Renal cortex interstitium (tissue), 11 donors: Measurements from ENCODE around the gene RETREG1. TPM values are rescaled to one million over a fixed set of nuclear protein-coding genes. Genes with fewer than 3 reads are reported as not detected.

Experiments
- DNase-seq, 11 donors: peaks; one replicate each; pipeline ENCODE4 v3.0.0-alpha.2; 2013; ENCODE audit warnings: low read depth in 9 of 11, low spot score in 4 of 11; ENCODE audit errors: extremely low read depth in 1 of 11
- polyA plus RNA-seq, 3 donors: library from polyadenylated mRNA; unstranded; fragments of 120-200 nt; gene quantifications; one replicate each; pipeline ENCODE4 v1.2.1, GENCODE V29; 2013; ENCODE audit not compliant: insufficient read length in 3 of 3

RETREG1 gene
- polyA plus RNA-seq, 3 donors, result 33.4 to 50.5 (median 39.0) TPM

- no peak for DNase-seq
Measured at GRCh38 chr5:16518606-16519005, 98.2 kb downstream of the RETREG1 start.

DNA sequence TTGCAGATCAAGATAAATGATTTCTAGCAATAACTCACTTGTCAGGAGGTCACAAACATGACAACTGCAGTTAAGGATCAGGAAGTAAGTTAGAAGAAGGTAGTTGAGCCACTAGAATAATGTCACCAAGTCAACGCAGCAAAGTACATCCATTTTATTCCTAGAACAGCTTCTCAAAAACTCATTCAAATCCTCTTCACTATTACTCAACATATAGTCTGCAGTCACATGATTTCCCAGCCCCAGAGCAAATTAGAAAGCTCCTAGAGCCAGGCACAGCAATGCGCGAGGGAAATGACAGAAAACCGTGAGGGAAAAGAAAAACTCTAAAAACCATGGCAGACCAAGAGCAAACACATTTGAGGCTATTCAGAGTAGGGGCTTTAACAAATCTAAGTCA, 101.3 kb downstream of the RETREG1 start:
- no peak for DNase-seq

- DNase-seq, result no peak
Measured at GRCh38 chr5:16510098-16510497, 106.7 kb downstream of the RETREG1 start.

GRCh38 chr5:16508730-16509531, 107.9 kb downstream of the RETREG1 start:
- DNase-seq, result peak in 1 of 11 donors; percentile 18

DNA sequence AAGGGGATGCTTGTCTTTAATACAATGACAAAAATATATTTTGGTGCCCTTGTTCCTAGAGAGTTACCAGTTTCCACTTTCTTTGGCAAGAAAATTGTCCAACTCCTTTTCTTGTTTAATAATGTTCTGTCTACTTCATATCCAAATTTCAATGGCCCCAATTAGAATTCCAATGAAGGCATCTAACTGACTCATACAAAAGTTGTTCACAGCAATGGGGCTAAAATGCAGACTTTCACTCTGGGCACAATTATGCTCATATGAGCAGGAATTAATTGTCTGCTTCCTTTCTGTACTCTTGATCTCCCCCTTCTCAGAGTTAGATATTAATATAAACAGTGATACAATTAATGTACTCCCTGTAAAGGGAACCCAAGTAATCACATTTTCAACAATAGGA, 109.1 kb downstream of the RETREG1 start:
- DNase-seq, result no peak

DNA sequence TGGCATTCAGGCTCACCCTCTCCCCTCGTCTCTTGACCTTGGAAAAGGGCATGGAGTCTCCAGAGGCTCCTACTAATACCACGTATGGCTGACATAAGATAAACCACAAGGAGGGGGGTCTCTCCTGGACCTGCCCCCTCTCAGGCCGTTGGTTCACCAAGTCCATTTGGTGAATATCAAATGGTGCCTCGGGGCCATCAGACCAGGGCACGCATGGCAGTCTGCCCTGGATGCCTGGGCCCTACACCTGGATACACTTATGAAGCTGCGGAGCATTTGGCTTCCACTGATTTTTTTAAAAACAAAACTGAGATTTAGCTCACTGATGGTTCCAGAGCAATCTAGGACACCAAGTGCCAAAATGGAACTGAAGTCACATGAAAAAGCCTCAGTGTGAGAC, 110.9 kb downstream of the RETREG1 start:
- no peak for DNase-seq

DNA sequence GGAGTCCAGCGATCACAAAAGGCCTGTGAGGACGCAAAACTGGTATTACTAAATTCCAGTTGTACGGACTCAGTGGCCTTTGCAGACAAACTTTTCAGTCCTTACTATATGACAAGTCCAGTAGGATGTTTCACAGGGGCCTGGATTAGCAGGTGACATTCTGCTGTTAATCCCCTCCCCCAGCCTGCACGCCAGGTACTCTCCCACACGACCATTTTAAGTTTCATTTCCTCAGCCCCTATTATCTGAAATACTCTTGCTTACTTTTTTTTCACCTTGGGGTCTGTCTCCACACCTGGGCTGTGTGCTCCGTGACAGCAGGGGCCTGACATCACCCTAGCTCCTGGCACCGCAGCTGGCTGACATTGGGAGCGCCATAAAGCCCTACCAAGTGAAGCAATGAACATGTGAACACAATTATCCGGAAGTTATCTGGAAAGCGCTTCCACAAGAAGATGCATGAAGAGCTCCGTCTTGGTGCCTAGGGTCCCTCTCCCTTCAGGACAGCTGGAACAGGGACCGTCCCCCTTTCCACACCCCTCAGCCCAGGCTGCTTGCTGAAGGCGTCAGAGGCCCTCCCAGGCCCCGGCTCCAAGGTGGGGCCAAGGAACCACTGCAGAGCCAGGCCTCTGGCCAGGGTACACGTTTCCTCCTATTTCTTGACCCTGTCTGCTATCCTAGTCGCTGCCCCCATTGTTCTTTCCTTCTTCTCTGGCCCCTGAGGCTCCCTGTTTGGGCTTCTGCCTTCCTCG, 111.5 kb downstream of the RETREG1 start:
- no peak for DNase-seq

- no peak for DNase-seq
Measured at GRCh38 chr5:16504571-16504970, 112.2 kb downstream of the RETREG1 start.

DNA sequence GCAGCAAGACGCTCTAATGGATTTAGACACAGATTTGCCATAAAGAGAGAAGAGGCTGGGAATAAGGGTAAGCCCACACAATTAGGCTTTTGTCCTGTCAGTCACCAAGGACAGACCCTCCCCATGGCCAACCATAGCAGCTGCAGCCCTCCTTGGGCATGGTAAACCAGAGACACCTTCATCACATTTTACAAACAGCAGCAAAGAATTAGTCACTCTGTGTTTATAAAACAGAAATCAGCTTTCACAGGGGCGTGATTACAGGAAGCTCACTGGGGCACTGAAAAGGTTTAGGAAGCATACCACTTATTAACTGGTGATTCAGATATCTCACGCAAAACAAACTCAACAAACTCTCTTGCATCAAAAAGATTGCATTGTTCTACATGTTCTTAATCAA, 113.9 kb downstream of the RETREG1 start:
- no peak for DNase-seq

DNA sequence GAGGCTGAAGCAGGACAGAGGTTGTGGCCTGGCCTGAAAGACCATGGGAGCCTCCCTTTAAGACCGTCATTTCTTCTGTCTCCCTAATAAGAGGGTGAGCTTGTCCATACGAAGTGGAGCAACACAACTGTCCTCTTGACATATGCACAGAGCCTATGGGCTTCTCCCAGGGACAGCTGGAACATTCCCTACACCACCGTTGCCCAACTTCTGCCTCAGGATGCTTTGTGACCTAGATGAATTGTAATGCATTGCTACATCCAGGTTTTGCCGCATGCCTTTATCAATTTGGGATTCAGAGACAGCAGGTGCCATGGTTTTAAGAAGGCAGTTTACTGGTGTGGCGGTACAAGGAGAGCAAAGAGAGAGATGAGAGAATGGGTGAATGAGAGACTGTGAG, 116.8 kb downstream of the RETREG1 start:
- DNase-seq, result no peak

GRCh38 chr5:16497546-16497945, 119.3 kb downstream of the RETREG1 start:
- DNase-seq, result no peak

DNA sequence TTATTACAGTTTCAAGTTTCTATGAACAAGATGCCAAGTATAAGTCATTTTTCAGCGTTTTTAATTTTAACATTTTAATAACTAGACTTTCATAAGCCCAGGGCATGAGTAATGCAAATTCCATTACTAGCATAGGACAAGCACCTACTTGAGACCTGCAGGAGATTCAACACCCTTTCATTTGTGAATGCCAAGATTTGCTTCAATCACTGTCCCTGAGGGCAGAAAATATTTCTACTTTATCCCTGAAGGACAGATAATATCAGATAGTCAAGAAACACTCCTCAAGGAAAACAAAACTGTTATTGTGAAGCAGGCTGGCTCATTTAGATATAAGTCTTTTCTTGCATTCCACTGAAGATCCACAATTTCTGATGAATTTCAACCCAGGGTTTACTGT, 123.5 kb downstream of the RETREG1 start:
- DNase-seq, result no peak

- DNase-seq, result no peak
Measured at GRCh38 chr5:16492398-16493140, 124.2 kb downstream of the RETREG1 start.

DNA sequence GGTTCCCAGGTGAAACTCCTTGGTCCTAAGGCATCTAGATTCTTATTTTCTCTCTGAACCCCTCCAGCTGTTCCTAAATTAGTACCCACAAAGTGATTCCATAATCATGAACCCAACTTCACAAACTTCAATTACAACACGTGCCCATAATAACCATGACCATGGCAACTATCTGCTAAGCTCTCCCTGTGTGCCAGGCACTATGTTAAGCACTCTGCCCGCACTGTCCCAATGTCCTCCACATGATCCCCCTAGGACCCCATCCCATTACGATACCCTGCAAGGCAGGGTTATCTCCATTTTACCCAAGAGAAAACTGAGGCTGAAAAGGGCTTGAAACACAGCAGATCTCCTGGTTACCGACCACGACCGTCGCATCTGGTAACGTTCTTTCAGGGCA, 125.9 kb downstream of the RETREG1 start:
- DNase-seq, result no peak

- DNase-seq, result peak in 5 of 11 donors; percentile 24 to 48 (median 28)
Measured at GRCh38 chr5:16489322-16489791, 127.4 kb downstream of the RETREG1 start.

DNA sequence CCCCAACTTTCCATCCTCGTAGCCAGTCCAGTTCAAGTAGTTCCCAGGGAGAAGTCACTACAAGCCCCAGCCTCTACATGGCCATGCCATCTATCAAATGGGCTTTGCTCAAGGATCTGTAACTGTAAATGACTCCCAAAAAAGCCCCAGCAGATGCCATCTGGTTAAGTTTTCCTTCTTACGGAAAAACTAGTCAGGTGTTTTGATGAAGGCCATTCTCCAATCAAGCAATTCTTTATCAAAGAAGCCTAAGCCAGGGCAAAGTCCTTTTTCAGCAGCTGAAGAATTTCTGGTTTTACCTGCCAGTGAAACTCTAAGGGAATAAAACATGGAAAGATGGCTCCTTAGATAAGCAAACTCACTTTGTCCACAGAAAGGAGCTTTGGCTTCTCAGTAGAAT, 129.3 kb downstream of the RETREG1 start:
- no peak for DNase-seq

- peak in 1 of 11 donors; percentile 24 for DNase-seq
Measured at GRCh38 chr5:16486711-16487111, 130.1 kb downstream of the RETREG1 start.

- DNase-seq, result no peak
Measured at GRCh38 chr5:16485656-16486055, 131.1 kb downstream of the RETREG1 start.

- no peak for DNase-seq
Measured at GRCh38 chr5:16484081-16484480, 132.7 kb downstream of the RETREG1 start.

GRCh38 chr5:16483361-16483760, 133.4 kb downstream of the RETREG1 start:
- DNase-seq, result no peak
